Choroid plexus epithelial cell (primary cell): ENCODE results near the gene ACSL5.

ENCODE experiments used
- DNase-seq: peaks from one replicate; pipeline ENCODE4 v3.0.0-alpha.2; 2010; ENCODE audit warnings: low read depth
- H3K4me3 ChIP-seq: 2 replicates; pipeline ENCODE4 v1.5.1; 2011; ENCODE audit warnings: low read depth, mild to moderate bottlenecking, control low read depth, low read length, moderate library complexity
- TF ChIP-seq, protein P1 (sequence below): conservative IDR thresholded peaks from 2 replicates; pipeline ENCODE4 v1.5.1; 2011; ENCODE audit warnings: low read depth, mild to moderate bottlenecking, control low read depth, inconsistent platforms, low read length, moderate library complexity

Gene ACSL5

DNA sequence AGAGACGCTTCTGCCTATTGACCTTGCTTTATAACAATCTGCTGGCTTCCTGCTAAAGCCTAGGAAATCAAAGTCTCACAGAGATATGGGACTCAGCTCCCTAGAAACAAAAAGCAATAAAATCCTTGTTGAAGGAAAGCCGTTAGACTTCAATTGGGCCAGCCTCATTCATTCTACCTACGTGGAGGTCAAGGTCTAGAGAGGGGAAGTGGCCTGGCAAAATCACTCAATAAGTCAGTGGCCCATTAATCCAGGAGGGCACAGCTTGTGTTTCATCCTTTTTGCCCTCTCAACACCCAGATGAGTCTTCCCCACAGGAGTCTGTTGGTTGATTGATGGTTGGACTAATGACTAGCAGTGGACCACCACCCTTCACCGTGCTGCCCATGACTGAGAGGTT, 40.5 kb upstream of the ACSL5 start:
- H3K4me3 ChIP-seq = no peak overlapping the region
- DNase-seq = no peak
- TF ChIP-seq, protein P1, sequence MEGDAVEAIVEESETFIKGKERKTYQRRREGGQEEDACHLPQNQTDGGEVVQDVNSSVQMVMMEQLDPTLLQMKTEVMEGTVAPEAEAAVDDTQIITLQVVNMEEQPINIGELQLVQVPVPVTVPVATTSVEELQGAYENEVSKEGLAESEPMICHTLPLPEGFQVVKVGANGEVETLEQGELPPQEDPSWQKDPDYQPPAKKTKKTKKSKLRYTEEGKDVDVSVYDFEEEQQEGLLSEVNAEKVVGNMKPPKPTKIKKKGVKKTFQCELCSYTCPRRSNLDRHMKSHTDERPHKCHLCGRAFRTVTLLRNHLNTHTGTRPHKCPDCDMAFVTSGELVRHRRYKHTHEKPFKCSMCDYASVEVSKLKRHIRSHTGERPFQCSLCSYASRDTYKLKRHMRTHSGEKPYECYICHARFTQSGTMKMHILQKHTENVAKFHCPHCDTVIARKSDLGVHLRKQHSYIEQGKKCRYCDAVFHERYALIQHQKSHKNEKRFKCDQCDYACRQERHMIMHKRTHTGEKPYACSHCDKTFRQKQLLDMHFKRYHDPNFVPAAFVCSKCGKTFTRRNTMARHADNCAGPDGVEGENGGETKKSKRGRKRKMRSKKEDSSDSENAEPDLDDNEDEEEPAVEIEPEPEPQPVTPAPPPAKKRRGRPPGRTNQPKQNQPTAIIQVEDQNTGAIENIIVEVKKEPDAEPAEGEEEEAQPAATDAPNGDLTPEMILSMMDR = no peak

DNA sequence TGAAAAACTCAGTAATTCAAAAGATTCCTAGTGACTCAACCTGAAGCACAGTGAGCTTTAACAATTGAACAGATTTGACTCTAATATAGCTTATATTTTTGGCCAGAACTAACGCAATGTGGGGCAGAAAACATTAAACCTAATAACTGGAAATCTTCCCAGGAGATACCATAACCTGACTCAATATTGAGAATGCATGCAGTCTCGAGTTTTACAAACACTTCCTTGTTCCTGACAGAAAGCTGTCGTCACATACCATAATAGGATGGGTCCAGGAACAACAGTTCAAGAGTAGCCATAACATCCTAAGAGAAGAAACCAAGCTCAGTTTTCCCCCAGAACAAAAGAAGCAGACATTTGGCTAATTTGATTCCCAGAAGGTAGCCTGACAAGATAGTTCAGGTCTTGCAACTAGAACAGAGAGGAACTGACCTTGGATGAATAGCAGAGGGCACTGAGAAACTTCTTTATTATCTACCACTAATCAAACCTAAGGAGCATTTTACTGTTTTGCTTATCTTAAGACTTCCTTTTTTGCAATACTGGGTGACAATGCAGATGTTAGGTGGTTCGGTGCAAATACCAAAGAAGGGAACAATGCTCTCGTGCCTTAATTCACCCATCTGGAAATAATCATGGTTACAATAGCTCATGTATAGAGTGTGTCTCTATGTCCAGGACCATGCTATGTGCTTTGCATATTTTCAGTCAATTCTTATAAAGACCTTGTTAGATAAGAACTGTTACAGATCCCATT, 38.6 kb upstream of the ACSL5 start:
- TF ChIP-seq, protein P1 = no peak

DNA sequence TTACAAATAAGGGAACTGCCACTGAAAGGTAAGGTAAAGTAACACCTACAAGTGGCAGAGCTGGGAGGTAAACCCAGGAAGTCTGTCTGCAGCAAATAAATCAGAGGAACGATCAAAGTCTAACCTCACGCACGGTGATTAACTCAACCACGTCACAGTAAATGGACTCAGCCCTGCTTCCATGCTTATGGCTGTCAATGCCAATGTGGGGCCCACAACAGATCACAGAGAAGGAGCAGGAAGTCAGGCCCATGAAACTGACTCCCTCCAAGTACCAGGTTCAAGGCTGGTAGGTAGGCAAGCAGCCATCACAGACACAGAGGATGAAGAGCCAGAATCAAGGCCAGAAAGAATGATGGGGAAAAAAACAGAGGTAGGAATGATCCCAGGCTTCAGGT, 38.0 kb upstream of the ACSL5 start:
- no peak for DNase-seq
- TF ChIP-seq, protein P1 = no peak
- H3K4me3 ChIP-seq = no peak overlapping the region

More for the DNA sequence above, 38.6 kb upstream of the ACSL5 start:
- DNase-seq = peak; percentile 53
- H3K4me3 ChIP-seq = no peak overlapping the region

GRCh38 chr10:112336556-112337201, 37.2 kb upstream of the ACSL5 start:
- DNase-seq = no peak
- no peak overlapping the region for H3K4me3 ChIP-seq
- TF ChIP-seq, protein P1 = no peak

DNA sequence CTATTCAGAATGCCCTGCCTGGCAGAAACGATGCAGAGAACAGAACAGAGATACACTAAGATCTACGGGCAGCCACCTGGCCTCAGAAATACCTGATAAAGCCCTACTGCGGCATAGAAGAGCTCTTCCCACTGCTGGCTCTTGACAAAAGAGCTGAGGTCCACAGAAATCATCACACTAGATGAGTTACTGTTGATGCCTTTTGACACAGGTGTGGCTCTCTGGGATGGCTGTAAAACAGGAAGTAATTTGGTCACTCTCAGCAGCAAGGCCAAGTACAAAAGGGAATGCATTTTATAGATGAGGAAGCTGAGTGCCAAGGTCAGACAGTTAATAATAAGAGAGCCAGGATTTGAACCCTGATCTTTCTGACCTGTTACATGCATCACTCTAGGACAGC, 35.0 kb upstream of the ACSL5 start:
- TF ChIP-seq, protein P1 = no peak
- no peak for DNase-seq
- H3K4me3 ChIP-seq = no peak overlapping the region

GRCh38 chr10:112340601-112341000, 33.3 kb upstream of the ACSL5 start:
- H3K4me3 ChIP-seq = no peak overlapping the region
- TF ChIP-seq, protein P1 = no peak
- no peak for DNase-seq
